OCI-LY3 (cell line): ENCODE results near the gene EIF3L.

Experiments
- EZH2phosphoT487 ChIP-seq: fragments of 200-600 bp; shearing (Covaris generic); IDR thresholded peaks from 2 replicates; pipeline ENCODE4 v1.6.1; 2018; ENCODE audit warnings: antibody characterized with exemption, mixed run types, low read depth
- TF ChIP-seq, protein P1 (sequence below): fragments of 200-600, 300-600 bp; sonication (generic); IDR thresholded peaks from 2 replicates; pipeline ENCODE4 v1.5.1; 2014; ENCODE audit warnings: antibody characterized with exemption, low read length, low read depth

- TF ChIP-seq, protein P1, sequence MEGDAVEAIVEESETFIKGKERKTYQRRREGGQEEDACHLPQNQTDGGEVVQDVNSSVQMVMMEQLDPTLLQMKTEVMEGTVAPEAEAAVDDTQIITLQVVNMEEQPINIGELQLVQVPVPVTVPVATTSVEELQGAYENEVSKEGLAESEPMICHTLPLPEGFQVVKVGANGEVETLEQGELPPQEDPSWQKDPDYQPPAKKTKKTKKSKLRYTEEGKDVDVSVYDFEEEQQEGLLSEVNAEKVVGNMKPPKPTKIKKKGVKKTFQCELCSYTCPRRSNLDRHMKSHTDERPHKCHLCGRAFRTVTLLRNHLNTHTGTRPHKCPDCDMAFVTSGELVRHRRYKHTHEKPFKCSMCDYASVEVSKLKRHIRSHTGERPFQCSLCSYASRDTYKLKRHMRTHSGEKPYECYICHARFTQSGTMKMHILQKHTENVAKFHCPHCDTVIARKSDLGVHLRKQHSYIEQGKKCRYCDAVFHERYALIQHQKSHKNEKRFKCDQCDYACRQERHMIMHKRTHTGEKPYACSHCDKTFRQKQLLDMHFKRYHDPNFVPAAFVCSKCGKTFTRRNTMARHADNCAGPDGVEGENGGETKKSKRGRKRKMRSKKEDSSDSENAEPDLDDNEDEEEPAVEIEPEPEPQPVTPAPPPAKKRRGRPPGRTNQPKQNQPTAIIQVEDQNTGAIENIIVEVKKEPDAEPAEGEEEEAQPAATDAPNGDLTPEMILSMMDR: no peak
- no peak for TF ChIP-seq EZH2phosphoT487
Measured at GRCh38 chr22:37929390-37929789, 80.2 kb downstream of the EIF3L start.
